Liver (tissue), 9 donors: ENCODE results near the gene DRC1. TPM values are rescaled to one million over a fixed set of nuclear protein-coding genes. Genes with fewer than 3 reads are reported as not detected.

Experiments used
- DNase-seq: peaks from one replicate; pipeline ENCODE4 v3.0.0-alpha.2; 2017; ENCODE audit warnings: low spot score
- H3K27ac ChIP-seq, 2 donors: one replicate each; pipeline ENCODE4 v1.7.0; 2013; ENCODE audit warnings: inconsistent platforms in 2 of 2, low read length in 2 of 2, control low read depth in 1 of 2, low read depth in 1 of 2, mild to moderate bottlenecking in 1 of 2
- H3K27me3 ChIP-seq, 4 donors: one replicate each; pipeline versions ENCODE4 v1.6.1 to v1.7.0; 2013; ENCODE audit warnings: low read length in 3 of 4, inconsistent platforms in 1 of 4, mild to moderate bottlenecking in 1 of 4, moderate library complexity in 1 of 4; ENCODE audit not compliant: control insufficient read depth in 4 of 4, insufficient read depth in 4 of 4
- H3K36me3 ChIP-seq, 4 donors: one replicate each; pipeline versions ENCODE4 v1.6.1 to v1.7.0; 2013; ENCODE audit warnings: low read length in 3 of 4, mild to moderate bottlenecking in 3 of 4, low read depth in 1 of 4, moderate library complexity in 1 of 4; ENCODE audit not compliant: control insufficient read depth in 4 of 4, insufficient read depth in 3 of 4
- H3K4me1 ChIP-seq, 4 donors: one replicate each; pipeline versions ENCODE4 v1.6.1 to v1.7.0; 2013; ENCODE audit warnings: low read length in 3 of 4, mild to moderate bottlenecking in 3 of 4, moderate library complexity in 1 of 4; ENCODE audit not compliant: control insufficient read depth in 4 of 4, insufficient read depth in 4 of 4
- H3K4me3 ChIP-seq, 3 donors: one replicate each; pipeline versions ENCODE4 v1.6.1 to v1.7.0; 2013; ENCODE audit warnings: low read length in 3 of 3, control low read depth in 1 of 3, low read depth in 1 of 3, mild to moderate bottlenecking in 1 of 3
- H3K9ac ChIP-seq, 2 donors: one replicate each; pipeline ENCODE4 v1.7.0; 2013; ENCODE audit warnings: low read length in 2 of 2, mild to moderate bottlenecking in 2 of 2, moderate library complexity in 2 of 2, control low read depth in 1 of 2, low read depth in 1 of 2
- H3K9me3 ChIP-seq, 4 donors: one replicate each; pipeline versions ENCODE4 v1.6.1 to v1.7.0; 2013; ENCODE audit warnings: low read length in 3 of 4; ENCODE audit not compliant: control insufficient read depth in 4 of 4
- EGR1 ChIP-seq, 2 donors: IDR thresholded peaks; 2 replicates each; pipeline ENCODE4 v1.6.1; 2016 to 2018; ENCODE audit warnings: antibody characterized with exemption in 2 of 2, low read depth in 2 of 2
- FOXA1 ChIP-seq: IDR thresholded peaks from 2 replicates; pipeline ENCODE4 v1.6.1; 2016; ENCODE audit warnings: antibody characterized with exemption
- FOXA2 ChIP-seq: IDR thresholded peaks from 2 replicates; pipeline ENCODE4 v1.6.1; 2016; ENCODE audit warnings: antibody characterized with exemption
- GABPA ChIP-seq, 2 donors: IDR thresholded peaks in 1 of 2; conservative IDR thresholded peaks in 1 of 2; 2 replicates each; pipeline ENCODE4 v1.6.1; 2016; ENCODE audit warnings: antibody characterized with exemption in 2 of 2, mild to moderate bottlenecking in 1 of 2, moderate library complexity in 1 of 2
- HNF4A ChIP-seq, 2 donors: conservative IDR thresholded peaks; 2 replicates each; pipeline ENCODE4 v1.6.1; 2016; ENCODE audit warnings: antibody characterized with exemption in 2 of 2, mild to moderate bottlenecking in 2 of 2
- HNF4G ChIP-seq: IDR thresholded peaks from 2 replicates; pipeline ENCODE4 v1.6.1; 2016; ENCODE audit warnings: antibody characterized with exemption
- JUND ChIP-seq, 2 donors: IDR thresholded peaks; 2 replicates each; pipeline ENCODE4 v1.6.1; 2016; ENCODE audit warnings: antibody characterized with exemption in 2 of 2
- MAX ChIP-seq: IDR thresholded peaks from 2 replicates; pipeline ENCODE4 v1.6.1; 2016; ENCODE audit warnings: antibody characterized with exemption
- NR2F2 ChIP-seq: IDR thresholded peaks from 2 replicates; pipeline ENCODE4 v1.6.1; 2016; ENCODE audit warnings: antibody characterized with exemption
- RAD21 ChIP-seq, 2 donors: IDR thresholded peaks; 2 replicates each; pipeline ENCODE4 v1.6.1; 2016; ENCODE audit warnings: antibody characterized with exemption in 2 of 2, mild to moderate bottlenecking in 2 of 2
- REST ChIP-seq: IDR thresholded peaks from 2 replicates; pipeline ENCODE4 v1.6.1; 2016; ENCODE audit warnings: antibody characterized with exemption, mild to moderate bottlenecking
- RXRA ChIP-seq, 2 donors: IDR thresholded peaks; 2 replicates each; pipeline ENCODE4 v1.6.1; 2017 to 2018; ENCODE audit warnings: antibody characterized with exemption in 2 of 2, mild to moderate bottlenecking in 1 of 2
- SP1 ChIP-seq: IDR thresholded peaks from 2 replicates; pipeline ENCODE4 v1.6.1; 2018; ENCODE audit warnings: antibody characterized with exemption, mild to moderate bottlenecking
- TAF1 ChIP-seq: conservative IDR thresholded peaks from 2 replicates; pipeline ENCODE4 v1.6.1; 2016; ENCODE audit warnings: antibody characterized with exemption, mild to moderate bottlenecking
- YY1 ChIP-seq: IDR thresholded peaks from 2 replicates; pipeline ENCODE4 v1.6.1; 2016; ENCODE audit warnings: antibody characterized with exemption, mild to moderate bottlenecking
- WGBS: extraction: QIAGEN DNeasy Blood & Tissue Kit; methylation state at CpG from one replicate; pipeline ENCODE4 v1.1.7; 2013; 5-methylcytosine and 5-hydroxymethylcytosine counted together
- polyA plus RNA-seq, 2 donors: library from polyadenylated mRNA; stranded (reverse) in 1 of 2; unstranded in 1 of 2; fragments of 200-250 nt in 1 of 2; fragments of >200 nt in 1 of 2; fragmentation: Nextera tagmentation in 1 of 2; extraction: Ambion mirVana in 1 of 2; gene quantifications; one replicate each; pipeline versions ENCODE4 v1.2.1 to v1.2.3, GENCODE V29; 2013 to 2015
- total RNA-seq, 2 donors: library from RNA; depleted of rRNA; stranded (reverse); fragments of >200 nt; gene quantifications; one replicate each; pipeline ENCODE4 v1.2.3, GENCODE V29; 2014
- TF ChIP-seq, protein P1 (sequence below): IDR thresholded peaks from 2 replicates; pipeline ENCODE4 v1.6.1; 2016; ENCODE audit warnings: antibody characterized with exemption
- TF ChIP-seq, protein P2 (sequence below): fragments of 150-350 bp; IDR thresholded peaks from 2 replicates; pipeline ENCODE4 v1.5.1; 2017; ENCODE audit warnings: improper control_type of control experiment, low read depth, low read length; ENCODE audit not compliant: missing input control
- TF ChIP-seq, protein P3 (sequence below): IDR thresholded peaks from 2 replicates; pipeline ENCODE4 v1.6.1; 2016; ENCODE audit warnings: antibody characterized with exemption
- donor health status: healthy.
- donor health status: healthy.
- donor health status: healthy.
- donor health status: healthy.
- donor health status: healthy.

Gene DRC1
- total and polyA plus RNA-seq, 4 donors, result 0.28 TPM; not detected in 3

GRCh38 chr2:26438526-26438925, 36.8 kb downstream of the DRC1 start:
- Histone ChIP-seq H3K27ac (no peak overlapping the region), H3K9me3 (no peaks in the 10 kb centered on the region), H3K9ac (no peak overlapping the region), H3K4me1 (no peaks in the 10 kb centered on the region), H3K4me3 (no peak overlapping the region), H3K27me3 (no peaks in the 10 kb centered on the region), H3K36me3 (no peaks in the 10 kb centered on the region)
- no peak for DNase-seq
- 62% methylated on average over 8 of the region's 8 CpGs for WGBS
- TF ChIP-seq TAF1, result no peak
- no peak for TF ChIP-seq SP1
- TF ChIP-seq, protein P1, sequence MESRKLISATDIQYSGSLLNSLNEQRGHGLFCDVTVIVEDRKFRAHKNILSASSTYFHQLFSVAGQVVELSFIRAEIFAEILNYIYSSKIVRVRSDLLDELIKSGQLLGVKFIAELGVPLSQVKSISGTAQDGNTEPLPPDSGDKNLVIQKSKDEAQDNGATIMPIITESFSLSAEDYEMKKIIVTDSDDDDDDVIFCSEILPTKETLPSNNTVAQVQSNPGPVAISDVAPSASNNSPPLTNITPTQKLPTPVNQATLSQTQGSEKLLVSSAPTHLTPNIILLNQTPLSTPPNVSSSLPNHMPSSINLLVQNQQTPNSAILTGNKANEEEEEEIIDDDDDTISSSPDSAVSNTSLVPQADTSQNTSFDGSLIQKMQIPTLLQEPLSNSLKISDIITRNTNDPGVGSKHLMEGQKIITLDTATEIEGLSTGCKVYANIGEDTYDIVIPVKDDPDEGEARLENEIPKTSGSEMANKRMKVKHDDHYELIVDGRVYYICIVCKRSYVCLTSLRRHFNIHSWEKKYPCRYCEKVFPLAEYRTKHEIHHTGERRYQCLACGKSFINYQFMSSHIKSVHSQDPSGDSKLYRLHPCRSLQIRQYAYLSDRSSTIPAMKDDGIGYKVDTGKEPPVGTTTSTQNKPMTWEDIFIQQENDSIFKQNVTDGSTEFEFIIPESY, result no peak
- no peak for TF ChIP-seq HNF4G
- TF ChIP-seq MAX, result no peak
- TF ChIP-seq RXRA (IDR thresholded peaks at IDR 0.05), result no peak
- TF ChIP-seq FOXA2, result no peak
- no peak for TF ChIP-seq HNF4A (conservative IDR thresholded peaks at IDR 0.05)
- TF ChIP-seq JUND (IDR thresholded peaks at IDR 0.05), result no peak
- TF ChIP-seq REST, result no peak
- TF ChIP-seq GABPA (IDR thresholded peaks at IDR 0.05 in 1 of 2, conservative IDR thresholded peaks at IDR 0.05 in 1 of 2), result no peak
- TF ChIP-seq EGR1 (IDR thresholded peaks at IDR 0.05; ENCODE audit: low read depth in 2 of 2), result no peak
- TF ChIP-seq RAD21 (IDR thresholded peaks at IDR 0.05), result no peak
- no peak for TF ChIP-seq FOXA1
- TF ChIP-seq, protein P2, sequence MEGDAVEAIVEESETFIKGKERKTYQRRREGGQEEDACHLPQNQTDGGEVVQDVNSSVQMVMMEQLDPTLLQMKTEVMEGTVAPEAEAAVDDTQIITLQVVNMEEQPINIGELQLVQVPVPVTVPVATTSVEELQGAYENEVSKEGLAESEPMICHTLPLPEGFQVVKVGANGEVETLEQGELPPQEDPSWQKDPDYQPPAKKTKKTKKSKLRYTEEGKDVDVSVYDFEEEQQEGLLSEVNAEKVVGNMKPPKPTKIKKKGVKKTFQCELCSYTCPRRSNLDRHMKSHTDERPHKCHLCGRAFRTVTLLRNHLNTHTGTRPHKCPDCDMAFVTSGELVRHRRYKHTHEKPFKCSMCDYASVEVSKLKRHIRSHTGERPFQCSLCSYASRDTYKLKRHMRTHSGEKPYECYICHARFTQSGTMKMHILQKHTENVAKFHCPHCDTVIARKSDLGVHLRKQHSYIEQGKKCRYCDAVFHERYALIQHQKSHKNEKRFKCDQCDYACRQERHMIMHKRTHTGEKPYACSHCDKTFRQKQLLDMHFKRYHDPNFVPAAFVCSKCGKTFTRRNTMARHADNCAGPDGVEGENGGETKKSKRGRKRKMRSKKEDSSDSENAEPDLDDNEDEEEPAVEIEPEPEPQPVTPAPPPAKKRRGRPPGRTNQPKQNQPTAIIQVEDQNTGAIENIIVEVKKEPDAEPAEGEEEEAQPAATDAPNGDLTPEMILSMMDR, result no peak
- no peak for TF ChIP-seq YY1
- TF ChIP-seq, protein P3, sequence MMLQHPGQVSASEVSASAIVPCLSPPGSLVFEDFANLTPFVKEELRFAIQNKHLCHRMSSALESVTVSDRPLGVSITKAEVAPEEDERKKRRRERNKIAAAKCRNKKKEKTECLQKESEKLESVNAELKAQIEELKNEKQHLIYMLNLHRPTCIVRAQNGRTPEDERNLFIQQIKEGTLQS, result no peak
- no peak for TF ChIP-seq NR2F2

- DNase-seq, result no peak
- TF ChIP-seq, protein P2, result no peak
- TF ChIP-seq RAD21 (IDR thresholded peaks at IDR 0.05) (no peak), NR2F2 (no peak), HNF4G (no peak), JUND (IDR thresholded peaks at IDR 0.05) (no peak), YY1 (no peak), HNF4A (conservative IDR thresholded peaks at IDR 0.05) (no peak), FOXA1 (no peak), SP1 (no peak), TAF1 (no peak)
- TF ChIP-seq, protein P3, result no peak
- H3K4me1 ChIP-seq, result no peaks in the 10 kb centered on the region
- H3K27me3 ChIP-seq, result no peaks in the 10 kb centered on the region
- H3K36me3 ChIP-seq, result no peaks in the 10 kb centered on the region
- 76% methylated on average over 5 of the region's 5 CpGs for WGBS
- no peak overlapping the region for H3K27ac ChIP-seq
- H3K9ac ChIP-seq, result no peak overlapping the region
- no peak overlapping the region for H3K4me3 ChIP-seq
- no peaks in the 10 kb centered on the region for H3K9me3 ChIP-seq
Observed at GRCh38 chr2:26438926-26439325, 37.2 kb downstream of the DRC1 start.
